ENCODE results near the gene AMPD1.

AMPD1 gene

DNA sequence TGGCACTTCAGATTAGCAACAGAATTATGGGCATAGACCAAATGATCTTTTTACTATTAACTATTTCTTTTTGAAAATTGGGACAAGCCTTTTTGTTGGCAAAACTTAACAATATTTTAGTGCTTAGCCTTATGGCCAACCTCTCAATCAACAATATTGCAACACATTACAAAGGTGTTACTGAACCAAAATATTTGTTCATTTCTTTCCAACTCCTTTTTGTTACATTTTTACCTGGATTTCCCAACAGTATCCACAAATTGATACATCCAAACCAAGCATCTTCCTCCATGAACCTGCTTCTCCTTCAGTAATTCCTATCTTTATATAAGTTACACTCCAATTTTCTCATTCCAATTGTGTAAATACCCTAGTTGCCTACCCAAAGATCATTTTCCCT is 1.5 kb upstream of the AMPD1 start:
- DNase-seq: no peak

DNA sequence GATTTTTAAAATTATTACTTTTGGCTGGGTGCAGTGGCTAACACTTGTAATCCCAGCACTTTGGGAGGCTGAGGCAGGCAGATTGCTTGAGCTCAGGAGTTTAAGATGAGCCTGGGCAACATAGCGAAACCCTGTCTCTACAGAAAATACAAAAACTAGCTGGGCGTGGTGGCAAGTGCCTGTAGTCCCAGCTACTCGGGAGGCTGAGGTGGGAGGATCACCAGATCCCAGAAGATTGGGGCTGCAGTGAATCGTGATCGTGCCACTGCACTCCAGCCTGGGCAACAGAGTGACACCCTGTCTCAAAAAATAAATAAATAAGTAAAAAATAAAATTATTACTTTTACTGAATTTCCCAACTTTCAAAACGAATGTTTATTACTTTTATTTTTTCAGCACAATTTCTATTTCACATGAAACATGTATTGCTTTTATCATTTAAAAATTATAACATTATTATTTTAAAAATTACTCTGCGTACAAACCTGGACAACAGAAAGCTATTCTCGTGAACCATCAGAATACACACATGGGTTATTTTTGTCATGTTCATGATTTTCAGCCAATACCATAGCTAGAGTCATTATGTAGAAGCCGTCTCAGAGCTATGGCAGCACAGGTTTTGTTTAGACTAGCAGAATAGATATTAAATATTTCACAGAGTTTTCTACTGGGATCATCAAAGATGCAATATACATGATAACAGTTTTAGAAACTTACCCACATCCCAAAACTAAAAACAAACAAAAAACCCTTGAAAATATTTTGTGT is 621 bp downstream of the AMPD1 start:
- DNase-seq: no peak

DNA sequence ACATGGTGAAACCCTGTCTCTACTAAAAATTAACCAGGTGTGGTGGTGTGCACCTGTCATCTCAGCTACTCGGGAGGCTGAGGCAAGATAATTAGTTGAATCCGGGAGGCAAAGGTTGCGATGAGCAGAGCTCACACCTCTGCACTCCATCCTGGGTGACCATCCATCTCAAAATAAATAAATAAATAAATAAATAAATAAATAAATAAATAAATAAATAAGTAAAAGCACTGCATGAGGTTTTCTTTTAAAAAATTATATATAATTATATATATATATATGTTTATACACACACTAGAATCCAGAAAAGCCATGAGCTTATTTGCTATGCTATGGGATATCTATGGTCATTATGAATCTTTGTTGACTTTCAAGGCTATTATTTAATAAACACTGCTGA is 2.4 kb downstream of the AMPD1 start:
- no peak for DNase-seq

DNA sequence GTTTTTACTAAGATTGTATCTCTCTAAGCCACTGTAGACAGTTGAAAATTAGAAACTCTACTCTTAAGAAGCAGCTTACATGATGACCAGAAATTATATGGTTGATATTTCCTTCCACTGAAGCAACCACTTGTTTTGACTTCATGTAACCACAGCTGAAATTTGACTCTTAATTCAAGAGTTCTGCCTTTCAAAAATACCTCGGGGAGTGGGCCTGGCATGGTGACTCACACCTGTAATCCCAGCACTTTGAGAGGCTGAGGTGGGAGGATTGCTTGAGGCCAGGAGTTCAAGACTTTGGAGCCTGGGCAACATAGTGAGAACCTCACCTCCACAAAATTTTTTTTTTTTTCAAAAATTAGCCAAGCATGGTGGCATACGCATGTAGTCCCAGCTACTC is 4.3 kb downstream of the AMPD1 start:
- DNase-seq: no peak

DNA sequence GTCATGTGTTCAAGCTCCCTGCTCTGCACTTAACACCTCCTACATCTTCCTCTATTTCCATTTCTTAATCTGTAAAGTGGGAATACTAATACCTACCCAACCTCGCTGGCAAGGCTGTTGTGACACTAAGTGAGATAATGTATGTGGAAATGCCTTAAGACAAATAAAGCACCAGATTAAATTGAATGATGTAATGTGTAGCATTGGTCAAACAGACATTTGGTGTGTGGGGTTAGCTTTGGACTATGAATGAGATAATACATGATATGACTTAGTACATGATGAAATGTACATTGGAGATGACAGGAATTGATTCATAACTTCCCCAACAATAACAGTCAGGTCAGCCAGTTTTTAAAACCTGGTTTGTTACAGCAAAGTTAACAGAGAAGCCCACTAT is 5.2 kb downstream of the AMPD1 start:
- DNase-seq: no peak

DNA sequence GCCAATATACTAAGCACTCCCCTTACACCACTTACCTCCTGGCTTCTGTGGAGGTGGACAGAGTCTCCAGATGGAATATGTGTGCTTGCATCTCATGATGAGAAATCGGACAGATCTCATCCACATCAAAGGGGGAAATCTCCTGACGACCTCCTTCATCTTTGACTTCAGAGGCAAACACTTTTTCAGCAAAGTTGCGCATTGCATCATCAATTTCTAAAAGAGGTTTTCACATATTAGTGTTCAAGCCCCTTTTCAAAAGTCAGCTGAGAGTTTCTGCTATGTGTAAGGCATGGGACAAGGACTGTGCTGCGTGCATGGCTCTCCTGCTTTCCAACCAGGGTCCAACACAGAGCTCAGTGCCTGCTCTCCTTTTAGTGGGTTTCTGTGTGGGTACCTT is 6.8 kb downstream of the AMPD1 start:
- DNase-seq: no peak

DNA sequence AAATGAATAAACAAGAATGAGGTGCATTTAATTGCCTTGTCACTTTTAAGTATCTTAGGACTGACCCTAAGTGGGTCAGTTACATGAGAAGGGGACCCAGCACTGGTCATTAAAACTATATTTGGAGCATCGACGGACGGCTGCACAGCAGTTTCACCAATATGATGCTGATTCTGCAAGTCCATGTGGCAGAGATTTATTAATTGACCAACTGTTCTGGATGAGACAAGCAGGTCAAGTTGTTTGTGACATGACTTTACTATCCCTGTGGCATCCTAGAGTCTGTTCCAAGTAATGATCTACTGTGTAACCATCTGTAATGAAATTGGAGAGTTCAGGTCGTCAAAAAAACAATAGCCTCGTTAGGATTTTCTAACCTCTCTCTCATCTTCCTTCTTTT is 9.5 kb downstream of the AMPD1 start:
- DNase-seq: no peak

DNA sequence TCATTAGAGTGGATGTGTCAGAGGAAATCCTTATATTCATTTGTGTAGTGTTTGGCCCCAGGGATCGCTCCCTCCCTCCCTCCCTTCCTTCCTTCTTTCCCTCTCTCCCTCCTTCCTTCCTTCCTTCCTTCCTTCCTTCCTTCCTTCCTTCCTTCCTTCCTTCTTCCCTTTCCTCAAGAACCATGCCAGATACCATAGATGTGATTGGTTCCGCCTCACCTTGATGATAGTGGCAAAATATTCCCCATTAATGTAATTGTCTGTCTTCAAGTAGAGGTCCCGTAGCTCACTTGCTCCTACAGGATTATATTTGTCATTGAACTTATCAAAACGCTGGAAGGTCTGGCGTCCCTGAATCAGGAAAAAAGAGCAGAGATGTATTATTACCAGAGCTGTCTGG is 17.7 kb downstream of the AMPD1 start:
- DNase-seq: no peak

DNA sequence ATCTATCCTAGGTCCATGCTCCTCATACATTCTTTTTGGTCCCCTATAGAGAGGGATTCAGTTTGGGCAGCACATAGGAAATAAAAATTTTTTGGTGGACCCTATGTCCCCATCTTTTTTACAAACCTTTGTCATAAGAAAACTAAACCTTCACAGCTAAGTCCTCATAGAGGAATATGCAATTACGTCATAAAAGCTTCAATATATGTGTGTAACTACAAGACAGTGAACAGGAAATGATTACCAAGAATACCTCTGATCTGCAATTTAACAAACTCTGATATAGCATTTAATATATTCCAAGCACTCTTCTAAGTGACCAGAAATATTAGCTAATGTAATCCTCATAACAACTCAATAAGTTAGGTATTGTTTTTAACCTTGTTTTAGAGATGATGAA is 19.2 kb downstream of the AMPD1 start:
- no peak for DNase-seq

DNA sequence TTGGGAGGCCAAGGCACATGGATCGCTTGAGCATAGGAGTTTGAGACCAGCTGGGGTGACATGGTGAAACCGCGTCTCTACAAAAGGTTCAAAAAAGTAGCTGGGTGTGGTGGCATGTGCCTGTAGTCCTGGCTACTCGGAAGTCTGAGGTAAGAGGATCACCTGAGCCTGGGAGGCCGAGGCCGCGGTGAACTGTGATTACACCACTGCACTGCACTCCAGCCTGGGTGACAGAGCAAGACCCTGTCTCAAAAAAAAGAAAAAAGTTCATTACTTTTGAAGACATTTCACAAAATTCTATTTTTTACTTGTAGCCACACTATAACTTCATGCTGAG is 23.4 kb downstream of the AMPD1 start:
- DNase-seq: no peak

DNA sequence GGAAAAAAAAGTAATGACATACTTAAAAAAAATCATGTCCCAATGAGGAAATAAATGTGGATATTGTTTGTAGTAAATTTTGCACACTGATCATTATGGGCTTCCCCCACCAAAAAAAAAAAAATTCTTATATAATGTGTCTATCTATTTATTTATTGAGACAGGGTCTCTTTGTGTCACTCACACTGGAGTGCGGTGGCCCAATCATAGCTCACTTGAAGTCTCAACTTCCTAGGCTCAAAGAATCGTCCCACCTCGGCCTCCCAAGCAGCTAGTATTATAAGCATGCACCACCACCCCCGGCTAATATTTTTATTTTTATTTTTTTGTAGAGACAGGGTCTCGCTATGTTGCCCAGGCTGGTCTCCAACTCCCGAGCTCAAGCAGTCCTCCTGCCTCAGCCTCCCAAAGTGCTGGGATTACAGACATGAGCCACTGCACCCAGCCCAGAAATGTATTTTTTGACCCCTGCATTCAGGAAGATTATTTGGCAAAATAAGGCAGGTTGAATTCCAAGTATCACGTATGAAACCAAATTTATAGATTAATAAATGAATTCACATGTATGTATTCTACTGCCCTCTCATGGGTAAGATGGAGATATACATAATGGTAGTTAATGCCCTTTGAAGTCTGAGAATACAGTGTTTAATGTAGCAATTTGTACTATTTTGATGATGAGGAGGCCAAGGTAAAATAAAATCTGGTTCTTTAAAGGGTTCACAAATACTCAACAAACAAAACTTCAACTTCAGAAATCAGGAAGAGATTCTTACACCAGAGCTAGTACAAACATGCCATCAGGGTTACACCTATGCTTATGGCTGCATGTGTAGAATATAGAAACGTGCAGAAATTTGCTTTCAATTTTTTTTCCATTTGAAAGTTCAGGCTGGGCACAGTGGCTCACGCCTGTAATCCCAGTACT is 24.1 kb downstream of the AMPD1 start:
- DNase-seq: peak; percentile 9

DNA sequence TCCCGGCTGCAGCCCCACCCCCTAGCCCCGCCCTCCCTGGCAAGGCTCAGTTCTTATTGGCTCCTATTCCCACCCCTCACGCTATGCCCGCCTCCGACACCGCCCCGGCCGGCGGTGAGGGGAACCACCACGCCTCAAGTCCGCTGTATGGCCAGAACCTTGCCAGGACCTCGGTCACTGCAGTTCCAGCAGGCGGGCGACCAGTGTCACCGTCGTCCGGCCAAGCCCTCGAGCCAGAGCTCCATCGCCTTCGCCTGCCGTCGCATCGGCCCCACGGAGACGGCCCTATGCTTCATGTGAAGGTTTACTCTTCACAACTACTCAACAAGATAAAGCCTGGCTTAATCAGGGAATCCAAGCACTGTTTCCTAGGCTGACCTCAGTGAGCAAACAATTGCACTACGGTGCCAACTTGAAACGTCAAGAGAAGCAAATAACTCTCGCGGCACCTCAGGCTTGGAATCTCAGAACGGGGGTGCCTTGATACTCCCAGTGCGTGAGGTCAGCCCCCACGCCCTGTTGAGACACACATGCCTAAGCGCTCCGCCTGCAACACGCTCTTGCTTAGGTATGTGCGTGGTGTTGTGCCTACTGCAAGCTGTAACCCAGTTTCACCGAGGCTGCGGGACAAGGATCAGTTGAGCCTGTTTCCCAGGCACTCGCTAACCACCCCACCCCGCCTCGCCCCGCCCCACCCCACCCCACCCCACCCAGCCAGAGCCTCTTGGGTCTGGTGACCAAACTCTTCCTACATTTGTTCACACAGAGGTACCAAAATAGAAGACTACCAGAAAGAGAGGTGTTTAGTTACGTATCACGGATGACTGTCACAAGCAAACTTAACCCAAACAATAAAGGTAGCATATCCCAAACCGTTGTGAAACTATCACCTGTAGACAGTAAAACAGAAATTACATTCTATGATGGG is 25.0 kb downstream of the AMPD1 start:
- peak; percentile 87 for DNase-seq

DNA sequence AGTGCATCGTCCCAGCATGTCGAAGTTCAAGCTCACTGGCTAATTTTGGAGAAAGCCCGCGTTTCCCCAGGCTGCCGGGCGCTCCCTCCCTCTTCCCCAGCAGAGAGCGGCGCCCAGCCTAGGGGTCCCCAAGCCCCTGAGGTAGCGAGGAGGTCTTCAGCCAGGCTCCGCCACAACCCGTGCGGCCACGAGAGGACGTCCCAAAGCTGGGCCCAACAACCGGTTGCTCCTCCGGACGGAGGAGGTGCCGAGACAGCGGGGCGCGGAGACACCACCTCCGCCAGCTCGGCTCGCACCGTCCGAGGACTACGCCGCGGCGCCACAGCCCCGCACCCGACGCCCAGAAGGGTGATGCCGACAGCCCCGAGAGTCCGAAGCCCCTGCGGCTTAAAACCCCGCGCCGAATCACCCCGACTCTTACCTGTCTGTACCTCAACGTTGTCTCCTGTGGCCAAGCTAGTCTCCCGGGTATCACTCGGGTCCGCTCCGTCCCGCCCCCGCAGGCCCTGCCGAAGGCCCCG is 25.7 kb downstream of the AMPD1 start, which contains the start of gene DENND2C:
DENND2C (minus strand) TSS at position 488 of the 521 bp plus-strand sequence. CDS start 44,065 bp downstream, outside the sequence.
- peak; percentile 88 for DNase-seq

DNA sequence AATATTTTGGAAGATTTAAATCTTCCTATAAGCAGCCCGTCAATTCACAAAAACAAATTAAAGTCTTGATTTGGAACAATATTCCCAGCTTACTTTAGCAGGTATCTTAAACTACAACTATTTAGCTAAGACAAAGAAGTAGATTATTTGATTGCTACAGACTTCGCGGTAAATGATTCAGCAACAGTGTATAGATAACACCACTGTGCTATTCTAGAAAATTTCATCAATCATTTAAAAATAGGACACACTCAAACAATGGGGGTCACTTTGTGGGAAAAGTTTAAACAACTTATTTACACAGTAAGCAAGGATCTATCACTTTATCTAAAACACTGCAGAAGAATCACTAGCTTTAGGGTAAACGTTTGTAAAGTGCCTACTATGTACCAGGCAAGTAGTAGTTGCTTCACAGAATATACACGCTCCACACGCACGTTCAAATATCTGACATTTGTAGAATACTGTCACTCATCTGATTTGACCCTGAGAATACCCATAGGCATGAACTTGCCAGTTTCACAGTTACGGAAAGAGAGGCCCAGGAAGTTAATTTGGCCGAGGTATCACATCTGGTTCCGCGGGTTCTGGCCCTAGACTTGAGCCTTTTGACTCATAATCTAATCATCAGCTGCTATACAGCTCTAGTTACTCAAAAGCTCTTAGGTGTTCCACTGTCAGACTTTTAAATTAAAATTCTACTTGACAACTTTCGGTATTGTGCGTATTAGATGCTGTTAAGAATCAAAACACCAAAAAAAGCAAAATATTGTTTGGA is 26.4 kb downstream of the AMPD1 start:
- DNase-seq: no peak

DNA sequence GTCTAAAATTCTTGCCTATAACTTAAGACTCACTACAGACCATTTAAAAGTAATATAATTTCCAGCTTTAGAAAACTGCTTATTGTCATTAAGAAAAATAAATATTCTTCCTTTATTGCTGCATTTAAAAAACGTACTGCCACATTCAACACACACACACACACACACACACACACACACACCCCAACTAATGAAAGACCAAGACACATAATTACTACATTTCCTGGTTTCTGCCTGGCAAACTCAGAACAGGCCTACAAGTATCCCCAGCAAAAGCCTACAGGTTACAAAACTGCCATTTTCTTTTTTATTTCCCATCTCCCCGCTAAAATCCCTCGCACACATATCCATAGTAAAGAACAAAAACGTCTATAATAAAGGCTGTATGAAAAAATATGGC is 27.0 kb downstream of the AMPD1 start:
- DNase-seq: no peak

DNA sequence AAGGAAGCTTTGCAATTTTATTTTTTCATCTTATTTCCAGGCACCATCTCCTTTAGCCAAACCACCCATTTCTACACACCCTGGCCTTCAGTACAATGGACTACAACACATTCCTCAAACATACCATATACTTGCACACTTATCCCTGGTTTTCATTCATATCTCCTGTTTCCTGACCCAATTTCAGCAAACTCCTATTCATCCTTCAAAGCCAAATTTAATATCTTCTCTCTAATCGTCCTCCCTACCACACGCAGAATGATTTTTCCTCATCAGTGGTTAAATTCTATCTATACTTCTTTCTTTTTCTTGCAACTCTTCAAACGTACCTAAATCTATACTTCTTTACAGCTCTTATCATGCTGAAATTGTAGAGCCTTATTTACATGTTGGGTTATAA is 28.4 kb downstream of the AMPD1 start:
- DNase-seq: no peak

DNA sequence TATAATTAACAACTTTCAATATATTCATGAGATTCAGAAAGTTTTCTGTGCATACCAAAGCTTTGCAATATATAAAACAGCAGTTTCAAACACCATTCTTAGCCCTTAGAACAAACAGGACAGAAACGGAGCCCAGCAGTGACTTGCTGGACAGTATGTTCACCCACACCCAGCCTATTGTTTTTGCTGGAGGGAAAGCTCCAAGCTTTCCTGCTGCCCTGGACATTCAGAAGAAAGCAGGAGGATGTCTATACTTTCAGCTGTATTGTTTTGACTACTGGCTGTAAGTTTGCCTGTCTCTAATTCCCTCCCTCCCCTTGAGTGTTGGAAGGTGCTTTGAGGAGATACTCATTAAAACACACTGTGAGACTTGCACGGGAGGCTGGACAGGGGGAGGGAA is 35.1 kb downstream of the AMPD1 start:
- no peak for DNase-seq

DNA sequence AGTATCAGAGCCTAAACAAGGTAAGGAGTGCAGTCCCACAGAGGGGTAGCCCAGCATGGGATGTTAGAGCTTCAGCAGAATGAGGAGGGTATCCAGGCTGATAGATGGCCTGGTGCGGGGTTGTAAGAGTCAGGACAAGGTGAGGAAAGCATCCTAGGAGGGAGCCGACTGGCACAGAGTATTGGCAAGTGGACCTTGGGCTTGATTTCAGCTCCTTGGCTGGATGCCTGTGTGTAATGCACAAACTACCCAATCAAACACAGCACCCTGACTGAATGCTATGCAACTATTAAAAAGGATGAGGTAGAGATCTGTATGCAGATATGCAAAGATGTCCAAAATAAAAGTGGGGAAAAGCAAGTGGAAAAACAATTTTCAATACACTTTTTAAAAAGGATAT is 43.5 kb downstream of the AMPD1 start:
- no peak for DNase-seq

DNA sequence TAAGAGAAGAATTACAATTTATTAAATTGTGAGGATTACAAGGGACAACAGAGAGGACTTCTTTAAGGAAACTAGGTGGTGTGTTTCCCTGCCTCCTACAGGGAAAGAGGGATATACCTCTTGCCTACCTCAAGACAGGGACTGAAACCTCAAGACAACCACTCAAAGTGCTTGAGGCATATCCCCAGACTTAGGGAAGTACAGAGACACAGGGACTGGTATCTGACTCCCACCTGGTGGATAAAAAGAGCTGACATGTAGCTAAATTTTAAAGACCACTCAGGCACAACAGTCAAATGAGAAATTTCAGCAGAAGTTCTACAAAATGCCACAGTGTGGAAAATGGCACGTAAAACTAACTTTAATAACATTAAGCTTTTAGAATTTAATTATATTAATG is 46.8 kb downstream of the AMPD1 start:
- no peak for DNase-seq

DNA sequence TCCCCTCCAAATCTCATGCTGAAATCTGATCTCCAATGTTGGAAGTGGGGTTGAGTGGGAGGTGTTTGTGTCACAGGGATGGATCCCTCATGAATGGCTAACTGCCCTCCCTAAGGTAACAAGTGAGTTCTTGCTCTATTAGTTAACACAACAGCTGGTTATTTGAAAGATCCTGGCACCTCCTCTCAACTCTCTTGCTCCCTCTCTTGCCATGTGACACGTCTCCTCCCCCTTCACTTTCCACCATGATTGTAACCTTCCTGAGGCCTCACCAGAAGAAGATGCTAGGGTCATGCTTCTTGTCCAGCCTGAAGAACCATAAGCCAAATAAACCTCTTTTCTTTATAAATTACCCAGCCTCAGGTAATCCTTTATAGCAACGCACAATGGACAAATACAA is 54.0 kb downstream of the AMPD1 start:
- no peak for DNase-seq

DNA sequence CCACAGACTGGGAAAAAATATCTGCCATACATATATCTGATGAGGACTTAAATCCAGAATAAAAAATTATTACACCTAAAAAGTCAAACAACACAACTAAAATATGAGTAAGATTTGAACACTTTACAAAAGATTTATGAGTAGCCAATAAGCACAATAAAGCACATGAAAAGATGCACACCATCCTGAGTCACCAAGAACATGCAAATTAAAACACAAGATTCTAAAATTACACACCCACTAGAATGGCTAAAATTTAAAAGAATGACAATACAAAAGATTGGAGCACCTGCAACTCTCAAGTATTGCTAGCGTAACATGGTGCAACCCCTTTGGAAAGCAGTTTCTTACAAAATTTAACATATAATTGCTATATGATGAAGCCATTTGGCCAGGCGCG is 56.4 kb downstream of the AMPD1 start:
- no peak for DNase-seq

DNA sequence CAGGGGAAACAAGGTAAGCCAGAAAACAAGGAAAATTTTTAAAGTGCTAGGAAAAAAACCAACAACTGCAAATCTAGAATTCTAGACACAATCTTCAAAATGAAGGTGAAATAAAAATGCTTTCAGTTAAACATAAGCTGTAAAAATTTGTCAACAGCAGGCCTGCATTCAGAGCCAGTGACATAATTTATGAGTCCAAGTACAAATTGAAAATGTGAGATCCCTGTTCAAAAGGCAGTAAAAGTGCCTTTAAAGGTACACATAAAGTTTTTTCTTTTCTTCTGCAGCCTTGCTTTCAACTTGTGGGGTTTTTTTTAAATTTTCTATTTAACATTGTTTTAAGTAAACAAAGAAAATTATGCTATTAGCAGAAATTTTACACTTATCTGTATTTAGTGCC is 62.9 kb downstream of the AMPD1 start:
- no peak for DNase-seq

Measured in retina (tissue), 1 donor.